LNCaP clone FGC (cell line): ENCODE data around the gene MRTFB.

ENCODE experiments used
- DNase-seq: peaks from one replicate; pipeline ENCODE4 v3.0.0-alpha.2; 2011; ENCODE audit warnings: low read depth
- H3K4me3 ChIP-seq: 2 replicates; pipeline ENCODE4 v1.5.1; 2011; ENCODE audit warnings: mild to moderate bottlenecking, low read depth, low read length, control low read depth
- CTCF ChIP-seq: IDR thresholded peaks from 2 replicates; pipeline ENCODE4 v1.5.1; 2012; ENCODE audit warnings: mild to moderate bottlenecking; ENCODE audit not compliant: control insufficient read depth, insufficient read depth; ENCODE audit errors: extremely low read depth

The MRTFB gene

GRCh38 chr16:14095883-14096551 lies 24.9 kb downstream of the MRTFB start:
- peak overlapping the region; percentile 46; the same call in 1 of the 2 replicates for H3K4me3 ChIP-seq
- DNase-seq: no peak
- no peak for TF ChIP-seq CTCF

GRCh38 chr16:14097182-14097959 lies 26.3 kb downstream of the MRTFB start:
- peak overlapping the region; percentile 46 for H3K4me3 ChIP-seq
- TF ChIP-seq CTCF: no peak
- DNase-seq: peak; percentile 98

- DNase-seq: no peak
- TF ChIP-seq CTCF: no peak
- H3K4me3 ChIP-seq: peak overlapping the region; percentile 46
These were observed 27.0 kb downstream of the MRTFB start for GRCh38 chr16:14098081-14098480.

GRCh38 chr16:14100825-14101224 lies 29.7 kb downstream of the MRTFB start:
- DNase-seq: no peak
- no peak overlapping the region for H3K4me3 ChIP-seq
- TF ChIP-seq CTCF: no peak

- DNase-seq: no peak
- no peak overlapping the region for H3K4me3 ChIP-seq
- TF ChIP-seq CTCF: no peak
These were observed 30.3 kb downstream of the MRTFB start for GRCh38 chr16:14101415-14101814.

GRCh38 chr16:14102925-14103720 lies 32.0 kb downstream of the MRTFB start:
- no peak for DNase-seq
- TF ChIP-seq CTCF: no peak
- H3K4me3 ChIP-seq: no peak overlapping the region
